K562 (cell line): ENCODE measurements around the gene BCORL1. TPM values are rescaled to one million over a fixed set of nuclear protein-coding genes. Genes with fewer than 3 reads are reported as not detected.

ENCODE experiments used
- ATAC-seq: fragments of 200-7000 bp; cut with Tn5 transposase; 3 replicates; pipeline ENCODE4 v1.9.1; 2020; ENCODE audit warnings: moderate library complexity
- BruUV-seq: library from RNA; stranded (reverse); fragments of 400-500 nt; replicated peaks from 2 replicates; lab custom pipeline; 2021; lab: Mats Ljungman, UMichigan
- CTCF ChIA-PET: fragments of 300-600 bp; formaldehyde crosslinking; extraction: SDS; loops from one replicate; lab custom pipeline; 2021; ENCODE audit warnings: low intra/inter-chr PET ratio; lab: Yijun Ruan, JAX
- POLR2A ChIA-PET: fragments of 300-600, 350-650 bp; sonication (Branson Sonifier 250); formaldehyde crosslinking; extraction: SDS; loops from one replicate; lab custom pipeline; 2021; ENCODE audit warnings: antibody characterized with exemption, inconsistent platforms; lab: Yijun Ruan, JAX
- DNase-seq, 4 experiments: peaks; one replicate each; pipeline versions ENCODE4 v3.0.0 to v3.0.0-alpha.2; 2011 to 2018; ENCODE audit warnings: low spot score in 3 of 4, mixed read lengths in 3 of 4; ENCODE audit errors: extremely low read depth in 1 of 4
- FAIRE-seq: peaks from 2 replicates; lab custom pipeline; 2011; peaks lifted over from hg19 to GRCh38; lab: Jason Lieb, UNC
- H2AFZ ChIP-seq: 2 replicates; pipeline ENCODE4 v1.6.0; 2011; ENCODE audit warnings: low read depth, low read length, control low read depth, inconsistent platforms
- H3K27ac ChIP-seq: fragments of 200-600 bp; 3 replicates; pipeline ENCODE4 v1.8.0; 2011; ENCODE audit warnings: low read depth, mild to moderate bottlenecking, control low read depth, inconsistent platforms, low read length, moderate library complexity, mixed read lengths; ENCODE audit errors: extremely low read depth
- H3K27me3 ChIP-seq, 2 experiments: fragments of 300-600 bp in 1 of 2; 2 replicates in 1 of 2; 3 replicates in 1 of 2; pipeline versions ENCODE4 v1.6.0 to v1.8.0; 2011; ENCODE audit warnings: inconsistent platforms in 2 of 2, low read length in 2 of 2, mild to moderate bottlenecking in 1 of 2, mixed read lengths in 1 of 2, moderate library complexity in 1 of 2; ENCODE audit not compliant: control insufficient read depth in 2 of 2, insufficient read depth in 2 of 2
- H3K36me3 ChIP-seq: fragments of 300-600 bp; 3 replicates; pipeline ENCODE4 v1.8.0; 2011; ENCODE audit warnings: mild to moderate bottlenecking, low read length, inconsistent platforms; ENCODE audit not compliant: control insufficient read depth, insufficient read depth
- H3K4me1 ChIP-seq, 2 experiments: fragments of 200-600 bp in 1 of 2; replicated peaks in 1 of 2; 2 replicates in 1 of 2; 3 replicates in 1 of 2; pipeline versions ENCODE4 v1.5.1 to v1.8.0; 2011; ENCODE audit warnings: inconsistent platforms in 2 of 2, low read length in 2 of 2, mild to moderate bottlenecking in 1 of 2, mixed read lengths in 1 of 2, moderate library complexity in 1 of 2; ENCODE audit not compliant: control insufficient read depth in 2 of 2, insufficient read depth in 2 of 2
- H3K4me2 ChIP-seq: 2 replicates; pipeline ENCODE4 v1.6.1; 2011; ENCODE audit warnings: low read length, control low read depth, inconsistent platforms, mixed read lengths; ENCODE audit not compliant: insufficient read depth
- H3K4me3 ChIP-seq: fragments of 200-600 bp; sonication (generic), shearing (Covaris generic); 2 replicates; pipeline ENCODE4 v1.5.1; 2016; ENCODE audit warnings: control low read depth, inconsistent platforms
- H3K79me2 ChIP-seq: fragments of 200-600 bp; 3 replicates; pipeline ENCODE4 v1.8.0; 2011; ENCODE audit warnings: low read length, inconsistent platforms; ENCODE audit not compliant: control insufficient read depth, insufficient read depth
- H3K9ac ChIP-seq, 2 experiments: 2 replicates each; pipeline versions ENCODE4 v1.6.0 to v1.6.1; 2011; ENCODE audit warnings: low read depth in 2 of 2, low read length in 2 of 2, control low read depth in 1 of 2, inconsistent platforms in 1 of 2, mild to moderate bottlenecking in 1 of 2, mixed read lengths in 1 of 2; ENCODE audit not compliant: insufficient read depth in 1 of 2
- H3K9me1 ChIP-seq: one replicate; pipeline ENCODE4 v1.6.0; 2011; ENCODE audit warnings: inconsistent platforms, mild to moderate bottlenecking, low read length, moderate library complexity; ENCODE audit not compliant: control insufficient read depth, insufficient read depth
- H3K9me3 ChIP-seq: replicated peaks from 2 replicates; pipeline ENCODE4 v1.5.1; 2011; ENCODE audit warnings: low read depth, low read length, inconsistent platforms; ENCODE audit not compliant: control insufficient read depth, insufficient read depth
- H4K20me1 ChIP-seq: replicated peaks from 2 replicates; pipeline ENCODE4 v1.6.1; 2011; ENCODE audit warnings: low read length, inconsistent platforms, mixed read lengths; ENCODE audit not compliant: control insufficient read depth, insufficient read depth
- BRD4 ChIP-seq: fragments of 200-600 bp; sonication (generic); IDR thresholded peaks from 2 replicates; pipeline ENCODE4 v1.6.1; 2017; ENCODE audit warnings: inconsistent platforms
- HNRNPH1 ChIP-seq: fragments of 200-400 bp; formaldehyde crosslinking; optimal IDR thresholded peaks from 2 replicates; pipeline ENCODE3; 2017; ENCODE audit warnings: low read depth, mild to moderate bottlenecking, low read length, moderate library complexity
- MIER1 ChIP-seq: fragments of 450-650 bp; IDR thresholded peaks from 2 replicates; pipeline ENCODE4 v1.6.1; 2016; ENCODE audit warnings: antibody characterized with exemption, mild to moderate bottlenecking, low read depth
- SMAD4 ChIP-seq: fragments of 250-450 bp; sonication (Bioruptor Pico); conservative IDR thresholded peaks from 2 replicates; pipeline ENCODE4 v1.8.0; 2021; ENCODE audit warnings: inconsistent platforms, mild to moderate bottlenecking, moderate library complexity
- ZNF77 ChIP-seq: fragments of 250-450 bp; sonication (Bioruptor Pico); IDR thresholded peaks from 2 replicates; pipeline ENCODE4 v1.5.0; 2020
- WGBS: fragments of 100-300 bp; shearing (Covaris generic); methylation state at CpG from one replicate; pipeline ENCODE4 v1.1.6; 2016; ENCODE audit warnings: low coverage, mixed read lengths; ENCODE audit not compliant: insufficient coverage; ENCODE audit errors: missing lambda C conversion rate; 5-methylcytosine and 5-hydroxymethylcytosine counted together
- in situ Hi-C: fragments of 300-500 bp; cut with MboI; formaldehyde crosslinking; loops from 4 replicates; pipeline ENCODE4 v1.15.0; 2018; ENCODE audit warnings: inconsistent platforms, mixed read lengths
- intact Hi-C: fragments of 100-400 bp; cut with micrococcal nuclease; formaldehyde crosslinking; loops from 2 replicates; pipeline ENCODE4 v1.14.2; 2022
- polyA plus RNA-seq, 8 experiments: library from polyadenylated mRNA; depleted of rRNA in 4 of 8; stranded (reverse) in 5 of 8; unstranded in 3 of 8; fragments of >200 nt; fragmentation: Nextera tagmentation in 2 of 8; fragmentation: Illumina TruSeq in 1 of 8; extraction: Ambion mirVana in 2 of 8; extraction: Trizol in 1 of 8; gene quantifications; 2 replicates each; pipeline versions ENCODE4 v1.2.1 to v1.2.3, GENCODE V29; 2011 to 2014; ENCODE audit warnings: inconsistent platforms in 1 of 8, missing spikeins in 1 of 8
- total RNA-seq, 7 experiments: library from RNA; depleted of rRNA in 6 of 7; stranded (reverse); fragments of >200 nt in 6 of 7; fragmentation: Illumina TruSeq in 2 of 7; extraction: Trizol in 2 of 7; gene quantifications; 2 replicates each; pipeline versions ENCODE4 v1.2.1 to v1.2.3, GENCODE V29; 2011 to 2021; ENCODE audit warnings: low replicate concordance in 1 of 7
- TF ChIP-seq, protein P1 (sequence below): fragments of 450-650 bp; IDR thresholded peaks from 2 replicates; pipeline ENCODE4 v1.6.1; 2017; ENCODE audit warnings: antibody characterized with exemption
- TF ChIP-seq, protein P2 (sequence below): fragments of 450-650 bp; IDR thresholded peaks from 2 replicates; pipeline ENCODE4 v1.6.1; 2014; ENCODE audit warnings: low read depth, mild to moderate bottlenecking, moderate library complexity, borderline replicate concordance
- TF ChIP-seq, protein P3 (sequence below): sonication (generic); formaldehyde crosslinking; IDR thresholded peaks from 2 replicates; pipeline ENCODE4 v1.9.0; 2022; ENCODE audit warnings: mild to moderate bottlenecking, missing genetic modification reagents

BCORL1 gene
- total and polyA plus RNA-seq, 9 of the 15 experiments (the other 6 are each of a cell fraction or from before 2014, with no cell fraction given), result 0.48 to 29.6 (median 2.1) TPM

DNA sequence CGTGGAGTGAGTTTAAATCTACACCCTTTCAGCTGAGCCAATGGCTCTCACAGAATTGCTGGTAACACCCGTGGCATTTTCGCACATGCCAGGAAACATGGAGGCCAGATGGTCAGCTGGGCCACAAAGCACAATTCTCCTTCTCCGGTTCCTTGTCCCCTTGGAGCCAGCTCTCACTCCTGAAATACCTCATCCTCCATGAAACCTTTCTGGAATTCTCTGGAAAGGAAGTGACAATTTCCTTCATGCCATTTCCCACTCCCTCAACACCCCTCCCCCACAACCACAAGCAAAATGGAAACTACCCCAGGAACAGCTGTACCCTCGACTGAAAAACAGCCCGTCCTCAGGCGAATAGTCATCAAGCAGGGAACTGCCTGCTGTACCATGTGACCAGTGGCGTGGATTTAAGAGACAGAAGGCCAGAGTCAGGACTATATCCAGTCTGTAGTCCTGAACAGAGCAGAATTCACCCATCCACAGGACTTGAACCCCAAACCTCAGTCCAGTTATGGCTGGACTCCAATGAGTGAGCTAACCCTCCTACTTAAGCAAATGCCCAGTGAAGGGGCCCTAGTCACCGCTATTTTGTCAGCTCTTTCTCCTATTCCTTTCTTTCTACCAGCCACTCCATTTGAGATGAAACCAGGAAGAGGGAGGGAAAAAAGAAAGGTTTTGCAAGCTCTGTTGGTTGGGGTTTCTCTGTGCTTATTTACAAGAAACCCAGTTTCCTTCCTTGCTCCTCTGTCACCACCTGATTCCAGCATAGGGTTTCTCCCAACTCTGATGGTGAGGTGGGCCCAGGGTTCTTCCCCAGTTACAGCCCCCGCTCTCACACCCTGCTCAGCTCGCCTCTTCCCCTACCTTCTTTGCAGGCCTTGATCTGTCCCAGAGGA, 103.4 kb downstream of the BCORL1 start:
- no peak for DNase-seq
- H3K4me1 ChIP-seq, result peaks cover 65 to 70% of the 10 kb centered on the region in 2 experiments
- TF ChIP-seq, protein P1, sequence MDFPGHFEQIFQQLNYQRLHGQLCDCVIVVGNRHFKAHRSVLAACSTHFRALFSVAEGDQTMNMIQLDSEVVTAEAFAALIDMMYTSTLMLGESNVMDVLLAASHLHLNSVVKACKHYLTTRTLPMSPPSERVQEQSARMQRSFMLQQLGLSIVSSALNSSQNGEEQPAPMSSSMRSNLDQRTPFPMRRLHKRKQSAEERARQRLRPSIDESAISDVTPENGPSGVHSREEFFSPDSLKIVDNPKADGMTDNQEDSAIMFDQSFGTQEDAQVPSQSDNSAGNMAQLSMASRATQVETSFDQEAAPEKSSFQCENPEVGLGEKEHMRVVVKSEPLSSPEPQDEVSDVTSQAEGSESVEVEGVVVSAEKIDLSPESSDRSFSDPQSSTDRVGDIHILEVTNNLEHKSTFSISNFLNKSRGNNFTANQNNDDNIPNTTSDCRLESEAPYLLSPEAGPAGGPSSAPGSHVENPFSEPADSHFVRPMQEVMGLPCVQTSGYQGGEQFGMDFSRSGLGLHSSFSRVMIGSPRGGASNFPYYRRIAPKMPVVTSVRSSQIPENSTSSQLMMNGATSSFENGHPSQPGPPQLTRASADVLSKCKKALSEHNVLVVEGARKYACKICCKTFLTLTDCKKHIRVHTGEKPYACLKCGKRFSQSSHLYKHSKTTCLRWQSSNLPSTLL, result no peak
- TF ChIP-seq, protein P2, sequence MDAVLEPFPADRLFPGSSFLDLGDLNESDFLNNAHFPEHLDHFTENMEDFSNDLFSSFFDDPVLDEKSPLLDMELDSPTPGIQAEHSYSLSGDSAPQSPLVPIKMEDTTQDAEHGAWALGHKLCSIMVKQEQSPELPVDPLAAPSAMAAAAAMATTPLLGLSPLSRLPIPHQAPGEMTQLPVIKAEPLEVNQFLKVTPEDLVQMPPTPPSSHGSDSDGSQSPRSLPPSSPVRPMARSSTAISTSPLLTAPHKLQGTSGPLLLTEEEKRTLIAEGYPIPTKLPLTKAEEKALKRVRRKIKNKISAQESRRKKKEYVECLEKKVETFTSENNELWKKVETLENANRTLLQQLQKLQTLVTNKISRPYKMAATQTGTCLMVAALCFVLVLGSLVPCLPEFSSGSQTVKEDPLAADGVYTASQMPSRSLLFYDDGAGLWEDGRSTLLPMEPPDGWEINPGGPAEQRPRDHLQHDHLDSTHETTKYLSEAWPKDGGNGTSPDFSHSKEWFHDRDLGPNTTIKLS, result no peak
- TF ChIP-seq BRD4, result no peak
- TF ChIP-seq MIER1, result no peak
- TF ChIP-seq ZNF77, result no peak
- no peak for TF ChIP-seq HNRNPH1
- TF ChIP-seq SMAD4 (CRISPR knock-in tag), result 0 out of 2 replicates have a peak, but pooled peaks have one; percentile 32
- TF ChIP-seq, protein P3, sequence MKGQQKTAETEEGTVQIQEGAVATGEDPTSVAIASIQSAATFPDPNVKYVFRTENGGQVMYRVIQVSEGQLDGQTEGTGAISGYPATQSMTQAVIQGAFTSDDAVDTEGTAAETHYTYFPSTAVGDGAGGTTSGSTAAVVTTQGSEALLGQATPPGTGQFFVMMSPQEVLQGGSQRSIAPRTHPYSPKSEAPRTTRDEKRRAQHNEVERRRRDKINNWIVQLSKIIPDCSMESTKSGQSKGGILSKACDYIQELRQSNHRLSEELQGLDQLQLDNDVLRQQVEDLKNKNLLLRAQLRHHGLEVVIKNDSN (CRISPR knock-in tag), result peak; percentile 22; the same call in 1 of the 2 replicates

More for the DNA sequence above, 103.4 kb downstream of the BCORL1 start:
- H3K27me3 ChIP-seq, result no peaks in the 10 kb centered on the region
- H3K27ac ChIP-seq, result peak overlapping the region; percentile 78; the same call in 1 of the 3 replicates
- peak overlapping the region; percentile 22 to 83; a peak in 2 of 4 replicates for H3K9ac ChIP-seq
- intact Hi-C loops (loop anchor here (5.0 kb wide), 1 partner anchor 182 kb away; the partner anchor contains the start of gene ZNF280C), in situ Hi-C loops (no loop called here)
- no TSS peak for BruUV-seq
- ATAC-seq (no peak), FAIRE-seq (no peak)
- ChIA-PET CTCF (no interaction called here), POLR2A (interaction anchor here (0.6 to 1.1 kb wide), 2 partner anchors 34 to 230 kb away, joined by 3 read pairs; no protein-coding TSS in a partner anchor)
- peaks cover 87% of the 10 kb centered on the region for H3K79me2 ChIP-seq
- no peaks in the 10 kb centered on the region for H3K9me3 ChIP-seq
- WGBS, result 63% methylated on average over 11 of the region's 11 CpGs
- H3K4me2 ChIP-seq, result no peak overlapping the region
- no peak overlapping the region for H2AFZ ChIP-seq
- peaks cover 45% of the 10 kb centered on the region; the same call in 2 of the 3 replicates for H3K36me3 ChIP-seq
- peaks cover 7% of the 10 kb centered on the region; the same call in 1 of the 2 replicates for H4K20me1 ChIP-seq
- H3K4me3 ChIP-seq, result no peak overlapping the region
- peaks cover 8% of the 10 kb centered on the region for H3K9me1 ChIP-seq
